ENCODE results near the gene SUSD1. TPM values are rescaled to one million over a fixed set of nuclear protein-coding genes. Genes with fewer than 3 reads are reported as not detected.

Gene SUSD1
- total and polyA plus RNA-seq, 4 donors: 1.2 to 19.0 (median 3.2) TPM

- peak overlapping the region in 1 of 2 donors; percentile 26 for H3K27ac ChIP-seq (ENCODE audit: low read depth in 1 of 2, low read length in 2 of 2)
- H3K9me3 ChIP-seq (ENCODE audit: control insufficient read depth in 4 of 4, low read length in 3 of 4): no peaks in the 10 kb centered on the region
- no peaks in the 10 kb centered on the region for H3K36me3 ChIP-seq (ENCODE audit: control insufficient read depth in 4 of 4, insufficient read depth in 3 of 4, low read depth in 1 of 4, low read length in 3 of 4)
- H3K4me3 ChIP-seq (ENCODE audit: low read depth in 1 of 3, low read length in 3 of 3): no peak overlapping the region
- H3K4me1 ChIP-seq (ENCODE audit: control insufficient read depth in 4 of 4, insufficient read depth in 4 of 4, low read length in 3 of 4): peaks cover 3 to 23% (median 12%) of the 10 kb centered on the region in 4 donors
- WGBS: 41% methylated on average over 3 of the region's 3 CpGs
- no peak for TF ChIP-seq HNF4G (IDR thresholded peaks at IDR 0.05)
- TF ChIP-seq FOXA2 (IDR thresholded peaks at IDR 0.05): no peak
- TF ChIP-seq ATF3 (IDR thresholded peaks at IDR 0.05): no peak
- peak; percentile 95 for TF ChIP-seq YY1 (IDR thresholded peaks at IDR 0.05)
- peak; percentile 56 to 76 for TF ChIP-seq RXRA (IDR thresholded peaks at IDR 0.05)
- TF ChIP-seq ZBTB33 (IDR thresholded peaks at IDR 0.05): no peak
- peak; percentile 61 for TF ChIP-seq REST (IDR thresholded peaks at IDR 0.05)
- no peak for TF ChIP-seq NR2F2 (IDR thresholded peaks at IDR 0.05)
- TF ChIP-seq FOXA1 (IDR thresholded peaks at IDR 0.05): no peak
- no peak for TF ChIP-seq EGR1 (IDR thresholded peaks at IDR 0.05; ENCODE audit: low read depth in 2 of 2)
- no peak for TF ChIP-seq GABPA (IDR thresholded peaks at IDR 0.05 in 1 of 2, conservative IDR thresholded peaks at IDR 0.05 in 1 of 2)
- TF ChIP-seq JUND (IDR thresholded peaks at IDR 0.05): peak in 1 of 2 donors; percentile 19
- TF ChIP-seq HNF4A (conservative IDR thresholded peaks at IDR 0.05): peak; percentile 38 to 56
- no peak for TF ChIP-seq MAX (IDR thresholded peaks at IDR 0.05)
- TF ChIP-seq TAF1 (conservative IDR thresholded peaks at IDR 0.05): no peak
- peak; percentile 47 to 61 for TF ChIP-seq RAD21 (IDR thresholded peaks at IDR 0.05)
- peak; percentile 44 for TF ChIP-seq SP1 (IDR thresholded peaks at IDR 0.05)
- TF ChIP-seq CTCF (IDR thresholded peaks at IDR 0.05; ENCODE audit: low read depth, low read length, missing input control): no peak
- no peaks in the 10 kb centered on the region for H3K27me3 ChIP-seq (ENCODE audit: control insufficient read depth in 4 of 4, insufficient read depth in 4 of 4, low read length in 3 of 4)
- H3K9ac ChIP-seq (ENCODE audit: low read depth in 1 of 2, low read length in 2 of 2): peak overlapping the region in 1 of 2 donors; percentile 12
- no peak for DNase-seq (ENCODE audit: low spot score)
Measured at GRCh38 chr9:112115109-112115508, 60.0 kb downstream of the SUSD1 start.

All from liver (tissue), 9 donors.